ENCODE measurements around the gene RPS25.
A peak's percentile ranks its signal among the peaks of the same experiment; 100 is the strongest.
"Not testable (repeated sequence)": the region's sequence is repeated elsewhere in the genome, so short reads cannot be mapped to it uniquely, and the experiment has no call there.

The RPS25 gene

GRCh38 chr11:119049081-119049480 lies 30.9 kb upstream of the RPS25 start:
- DNase-seq: no peak
- no peak for TF ChIP-seq POLR2A (IDR thresholded peaks at IDR 0.05; ENCODE audit: low read length)
- TF ChIP-seq GATA1 (IDR thresholded peaks at IDR 0.05; ENCODE audit: low read depth, low read length): no peak

GRCh38 chr11:119048644-119049043 lies 30.5 kb upstream of the RPS25 start:
- TF ChIP-seq GATA1 (IDR thresholded peaks at IDR 0.05; ENCODE audit: low read depth, low read length): no peak
- TF ChIP-seq POLR2A (IDR thresholded peaks at IDR 0.05; ENCODE audit: low read length): no peak
- DNase-seq: no peak

GRCh38 chr11:119047205-119047604 lies 29.1 kb upstream of the RPS25 start:
- no peak for TF ChIP-seq POLR2A (IDR thresholded peaks at IDR 0.05; ENCODE audit: low read length)
- no peak for TF ChIP-seq GATA1 (IDR thresholded peaks at IDR 0.05; ENCODE audit: low read depth, low read length)
- DNase-seq: no peak

DNA sequence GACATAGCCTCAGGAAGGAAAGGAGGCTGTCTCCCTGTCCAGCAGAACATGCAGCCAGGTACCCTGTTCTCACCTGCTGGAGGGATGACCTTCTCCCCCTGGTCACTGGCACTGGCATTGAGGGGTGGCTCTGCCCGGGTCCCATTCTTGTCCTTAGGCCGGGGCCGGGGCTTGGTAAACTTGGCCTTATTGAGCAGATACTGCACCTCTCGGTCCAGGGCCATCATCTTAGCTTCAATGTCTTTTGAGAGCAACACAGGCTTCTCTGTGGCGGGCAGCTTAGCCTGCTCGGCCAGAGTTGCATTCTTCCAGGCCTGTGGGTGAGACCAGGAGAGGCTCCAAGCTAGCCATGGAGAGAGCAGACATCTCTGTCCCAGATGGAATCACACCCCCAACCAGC lies 28.3 kb upstream of the RPS25 start:
- no peak for DNase-seq
- TF ChIP-seq GATA1 (IDR thresholded peaks at IDR 0.05; ENCODE audit: low read depth, low read length) (no peak), POLR2A (IDR thresholded peaks at IDR 0.05; ENCODE audit: low read length) (no peak)

DNA sequence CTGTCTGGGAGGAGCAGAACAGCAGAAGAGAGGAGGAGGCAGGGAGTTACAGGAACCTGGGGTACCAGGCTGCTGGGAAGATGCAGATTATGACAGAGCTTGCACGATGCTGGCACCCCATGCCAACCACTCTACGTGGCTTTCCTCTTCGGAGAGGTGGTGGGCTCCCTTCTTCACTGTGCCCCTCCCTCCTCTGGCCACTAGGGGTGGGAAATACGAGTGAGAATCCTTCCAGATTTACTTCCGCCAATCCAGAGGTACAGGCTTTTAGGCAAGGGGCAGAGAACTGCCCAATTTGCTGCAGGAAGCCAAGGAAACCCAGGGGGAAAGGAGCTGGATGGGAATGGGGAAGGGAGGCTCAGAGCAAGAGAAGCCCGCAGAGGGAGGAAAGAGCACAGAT lies 26.6 kb upstream of the RPS25 start:
- no peak for DNase-seq
- no peak for TF ChIP-seq GATA1 (IDR thresholded peaks at IDR 0.05; ENCODE audit: low read depth, low read length)
- TF ChIP-seq POLR2A (IDR thresholded peaks at IDR 0.05; ENCODE audit: low read length): no peak

DNA sequence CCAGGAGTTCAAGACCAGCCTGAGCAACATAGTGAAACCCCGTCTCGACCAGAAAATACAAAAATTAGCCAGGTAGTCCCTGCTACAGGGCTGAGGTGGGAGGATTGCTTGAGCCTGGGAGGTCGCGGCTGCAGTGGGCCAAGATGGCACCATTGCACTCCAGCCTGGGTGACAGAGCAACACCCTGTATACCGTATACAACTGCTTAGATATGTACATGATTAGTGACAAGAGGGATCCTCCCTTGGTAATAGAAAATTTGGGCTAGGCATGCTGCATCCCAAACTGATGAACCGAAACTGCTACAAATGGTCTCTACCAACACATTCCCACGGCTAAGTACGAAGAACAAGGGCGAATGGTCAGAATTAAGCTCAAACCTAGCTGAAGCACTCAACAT lies 24.8 kb upstream of the RPS25 start:
- TF ChIP-seq GATA1 (IDR thresholded peaks at IDR 0.05; ENCODE audit: low read depth, low read length): no peak
- no peak for TF ChIP-seq POLR2A (IDR thresholded peaks at IDR 0.05; ENCODE audit: low read length)
- no peak for DNase-seq

DNA sequence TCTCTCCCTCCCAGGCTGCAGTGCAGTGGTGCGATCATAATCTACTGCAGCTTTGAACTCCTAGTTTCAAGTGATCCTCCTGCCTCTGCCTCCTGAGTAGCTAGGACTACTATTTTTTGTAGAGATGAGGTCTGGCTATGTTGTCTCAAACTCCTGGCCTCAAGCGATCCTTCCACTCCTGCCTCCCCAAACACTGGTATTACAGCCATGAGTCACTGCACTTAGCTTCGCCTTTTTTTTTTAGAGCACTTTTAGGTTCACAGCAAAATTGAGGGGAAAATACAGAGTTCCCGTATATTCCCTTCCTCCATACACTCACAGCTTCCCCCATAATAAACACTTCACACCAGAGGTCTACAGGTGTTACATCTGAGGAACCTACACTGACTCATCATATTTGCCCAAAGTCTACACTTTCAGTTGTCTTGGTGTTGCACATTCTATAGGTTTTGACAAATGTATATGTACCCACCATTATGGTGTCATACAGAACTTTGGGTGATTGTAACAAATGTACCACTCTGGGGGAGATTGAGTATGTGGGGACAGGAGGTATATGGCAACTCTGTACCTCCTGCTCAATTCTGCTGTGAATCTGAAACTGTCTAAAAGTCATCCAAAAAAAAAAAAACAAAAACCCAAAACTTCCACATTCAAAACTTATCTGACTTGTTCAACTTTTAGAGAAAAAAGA lies 23.8 kb upstream of the RPS25 start:
- TF ChIP-seq GATA1 (IDR thresholded peaks at IDR 0.05; ENCODE audit: low read depth, low read length): no peak
- TF ChIP-seq POLR2A (IDR thresholded peaks at IDR 0.05; ENCODE audit: low read length): no peak
- no peak for DNase-seq

DNA sequence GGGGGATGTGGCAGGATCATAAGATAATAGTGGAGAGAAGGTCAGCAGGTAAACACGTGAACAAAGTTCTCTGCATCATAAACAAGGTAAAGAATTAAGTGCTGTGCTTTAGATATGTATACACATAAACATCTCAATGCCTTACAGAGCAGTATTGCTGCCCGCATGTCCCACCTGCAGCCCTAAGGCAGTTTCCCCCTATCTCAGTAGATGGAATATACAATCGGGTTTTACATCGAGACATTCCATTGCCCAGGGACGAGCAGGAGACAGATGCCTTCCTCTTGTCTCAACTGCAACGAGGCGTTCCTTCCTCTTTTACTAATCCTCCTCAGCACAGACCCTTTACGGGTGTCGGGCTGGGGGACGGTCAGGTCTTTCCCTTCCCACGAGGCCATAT lies 21.3 kb upstream of the RPS25 start:
- DNase-seq: not testable (repeated sequence)

DNA sequence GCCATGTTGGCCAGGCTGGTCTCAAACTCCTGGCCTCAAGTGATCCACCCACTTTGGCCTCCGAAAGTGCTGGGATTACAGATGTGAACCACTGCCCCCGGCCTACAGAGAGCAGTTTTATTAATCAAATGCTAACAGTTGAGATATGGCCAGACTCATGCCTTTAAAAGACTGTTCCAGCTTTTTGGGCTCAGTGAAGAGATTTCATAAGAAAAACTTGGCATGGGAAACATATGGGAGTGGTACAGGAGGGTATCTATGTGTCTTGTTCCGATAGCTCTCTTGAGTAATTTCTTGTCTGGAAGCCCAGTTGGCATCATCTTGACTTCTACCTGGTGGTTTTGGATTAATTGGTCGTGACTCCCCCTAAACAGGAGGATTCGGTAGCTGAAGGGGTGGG lies 20.7 kb upstream of the RPS25 start:
- TF ChIP-seq GATA1 (IDR thresholded peaks at IDR 0.05; ENCODE audit: low read depth, low read length): no peak
- TF ChIP-seq POLR2A (IDR thresholded peaks at IDR 0.05; ENCODE audit: low read length): no peak
- DNase-seq: no peak

- TF ChIP-seq GATA1 (IDR thresholded peaks at IDR 0.05; ENCODE audit: low read depth, low read length) (no peak), POLR2A (IDR thresholded peaks at IDR 0.05; ENCODE audit: low read length) (no peak)
- DNase-seq: no peak
These were observed 16.7 kb upstream of the RPS25 start for GRCh38 chr11:119034813-119035212.

DNA sequence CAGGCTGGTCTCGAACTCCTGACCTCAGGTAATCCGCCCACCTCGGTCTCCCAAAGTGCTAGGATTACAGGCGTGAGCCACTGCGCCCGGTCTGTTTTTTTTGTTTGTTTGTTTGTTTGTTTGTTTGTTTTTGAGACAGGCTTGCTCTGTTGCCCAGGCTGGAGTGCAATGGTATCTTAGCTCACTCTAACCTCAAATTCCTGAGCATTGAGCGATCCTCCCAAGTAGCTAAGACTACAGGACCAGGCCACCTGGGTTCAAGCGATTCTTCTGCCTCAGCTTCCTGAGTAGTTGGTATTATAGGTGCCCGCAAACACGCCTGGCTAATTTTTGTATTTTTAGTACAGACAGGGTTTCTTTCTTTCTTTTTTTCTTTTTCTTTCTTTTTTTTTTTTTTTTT lies 15.3 kb upstream of the RPS25 start:
- DNase-seq: not testable (repeated sequence)

GRCh38 chr11:119031912-119032280 lies 13.8 kb upstream of the RPS25 start:
- TF ChIP-seq GATA1 (IDR thresholded peaks at IDR 0.05; ENCODE audit: low read depth, low read length) (no peak), POLR2A (IDR thresholded peaks at IDR 0.05; ENCODE audit: low read length) (no peak)
- no peak for DNase-seq

- TF ChIP-seq POLR2A (IDR thresholded peaks at IDR 0.05; ENCODE audit: low read length) (peak; percentile 76), GATA1 (IDR thresholded peaks at IDR 0.05; ENCODE audit: low read depth, low read length) (no peak)
- DNase-seq: peak; percentile 99
These were observed 12.3 kb upstream of the RPS25 start, which contains the start of gene SLC37A4 for GRCh38 chr11:119030329-119031047. TSS of gene SLC37A4 (minus strand) at chr11:119030877.

GRCh38 chr11:119030029-119030328 lies 11.8 kb upstream of the RPS25 start:
- no peak for DNase-seq
- TF ChIP-seq POLR2A (IDR thresholded peaks at IDR 0.05; ENCODE audit: low read length) (no peak), GATA1 (IDR thresholded peaks at IDR 0.05; ENCODE audit: low read depth, low read length) (no peak)

GRCh38 chr11:119029340-119030028 lies 11.3 kb upstream of the RPS25 start:
- DNase-seq: peak; percentile 58 to 65
- TF ChIP-seq GATA1 (IDR thresholded peaks at IDR 0.05; ENCODE audit: low read depth, low read length): no peak
- TF ChIP-seq POLR2A (IDR thresholded peaks at IDR 0.05; ENCODE audit: low read length): peak; percentile 31

Data from erythroblast (primary cell).